HS-27A (cell line): ENCODE measurements around the gene MKS1.
A peak's percentile ranks its signal among the peaks of the same experiment; 100 is the strongest.

ENCODE experiments used
- DNase-seq: peaks from one replicate; pipeline ENCODE4 v3.0.0-alpha.2; 2012; ENCODE audit warnings: low read depth, missing footprints

The MKS1 gene

GRCh38 chr17:58219007-58219788, at the start of gene MKS1:
Gene MKS1, minus strand, starts transcription at chr17:58219255. Its CDS starts 25 bp downstream, at chr17:58219230.
- DNase-seq = peak; percentile 71

GRCh38 chr17:58268326-58268725, 49.3 kb upstream of the MKS1 start:
- DNase-seq = no peak

GRCh38 chr17:58267347-58268324, 48.6 kb upstream of the MKS1 start:
- no peak for DNase-seq

- DNase-seq = no peak
Observed at GRCh38 chr17:58265902-58266875, 47.1 kb upstream of the MKS1 start.

GRCh38 chr17:58265271-58265670, 46.2 kb upstream of the MKS1 start:
- no peak for DNase-seq

DNA sequence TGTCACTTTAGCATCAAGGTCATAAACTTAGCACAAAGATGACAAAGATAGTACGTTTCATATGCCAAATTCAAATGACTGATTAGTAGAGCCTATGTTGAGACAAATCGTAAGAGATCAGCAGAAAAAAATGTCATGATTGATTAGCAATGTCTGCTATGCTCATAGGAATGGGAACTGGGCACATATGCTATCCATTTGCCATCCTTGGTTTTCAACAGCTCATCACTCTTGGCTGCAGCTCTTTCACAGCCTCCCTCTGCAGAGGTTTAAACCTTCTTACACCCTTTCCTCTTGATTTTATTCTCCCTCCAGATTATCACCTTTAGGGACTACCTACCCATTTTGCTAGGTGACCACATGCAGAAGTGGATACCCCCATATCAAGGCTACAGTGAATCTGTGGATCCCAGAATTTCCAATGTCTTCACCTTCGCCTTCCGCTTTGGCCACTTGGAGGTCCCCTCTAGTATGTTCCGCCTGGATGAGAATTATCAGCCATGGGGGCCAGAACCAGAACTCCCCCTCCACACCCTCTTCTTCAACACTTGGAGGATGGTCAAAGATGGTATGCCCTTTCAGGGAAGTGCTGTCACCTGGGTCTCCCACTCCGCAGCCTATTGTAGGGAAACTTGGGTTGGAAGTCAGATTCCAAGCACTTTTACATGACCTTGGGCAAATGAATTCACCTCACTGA, 45.5 kb upstream of the MKS1 start:
- DNase-seq = no peak

GRCh38 chr17:58263773-58264172, 44.7 kb upstream of the MKS1 start:
- DNase-seq = no peak

GRCh38 chr17:58262149-58262548, 43.1 kb upstream of the MKS1 start:
- no peak for DNase-seq

- DNase-seq = no peak
Observed at GRCh38 chr17:58254803-58255202, 35.7 kb upstream of the MKS1 start.

DNA sequence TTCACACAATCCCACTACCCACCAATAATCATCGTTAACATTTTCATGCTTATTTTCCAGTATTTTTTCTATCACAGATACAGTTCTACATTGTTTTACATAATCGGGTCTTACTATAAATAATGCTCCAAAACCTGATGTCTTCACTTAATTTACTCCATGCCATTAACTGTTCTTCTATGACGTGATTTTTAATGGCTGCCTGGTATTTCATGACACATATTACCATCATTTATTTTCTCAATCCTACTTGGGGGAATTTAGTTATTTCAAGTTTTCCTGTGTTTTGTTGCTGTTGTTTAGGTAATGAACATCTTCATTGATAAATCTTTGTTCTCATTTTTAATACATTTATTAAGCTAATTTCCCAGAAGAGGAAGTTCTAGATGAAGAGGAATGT, 34.0 kb upstream of the MKS1 start:
- no peak for DNase-seq

- no peak for DNase-seq
Observed at GRCh38 chr17:58252141-58252540, 33.1 kb upstream of the MKS1 start.

DNA sequence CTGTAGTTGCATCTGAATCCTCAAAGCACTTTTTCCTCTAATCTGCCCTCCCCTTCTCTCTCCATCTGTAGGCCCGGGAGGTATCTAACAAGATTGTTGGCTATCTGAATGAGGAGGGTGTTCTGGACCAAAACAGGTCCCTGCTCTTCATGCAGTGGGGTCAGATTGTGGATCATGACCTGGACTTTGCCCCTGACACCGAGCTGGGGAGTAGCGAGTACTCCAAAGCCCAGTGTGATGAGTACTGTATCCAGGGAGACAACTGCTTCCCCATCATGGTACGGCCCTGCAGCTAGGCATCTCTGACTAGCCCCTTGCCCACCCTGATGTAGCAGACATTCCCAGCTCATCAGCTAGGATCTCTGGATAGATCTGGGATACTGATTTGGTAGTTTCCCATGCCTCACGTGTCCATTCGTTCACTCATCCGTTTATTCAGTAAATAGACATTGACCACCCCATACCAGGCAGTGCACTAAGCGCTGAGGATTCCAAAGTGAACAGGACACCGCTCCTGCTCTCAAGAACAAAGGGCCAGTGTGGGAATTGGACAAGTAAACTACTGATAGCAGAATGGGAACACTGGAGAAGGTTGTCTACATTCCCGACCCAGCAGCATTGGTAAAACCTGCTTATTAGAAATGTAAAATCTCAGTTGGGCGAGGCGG, 31.4 kb upstream of the MKS1 start:
- no peak for DNase-seq

DNA sequence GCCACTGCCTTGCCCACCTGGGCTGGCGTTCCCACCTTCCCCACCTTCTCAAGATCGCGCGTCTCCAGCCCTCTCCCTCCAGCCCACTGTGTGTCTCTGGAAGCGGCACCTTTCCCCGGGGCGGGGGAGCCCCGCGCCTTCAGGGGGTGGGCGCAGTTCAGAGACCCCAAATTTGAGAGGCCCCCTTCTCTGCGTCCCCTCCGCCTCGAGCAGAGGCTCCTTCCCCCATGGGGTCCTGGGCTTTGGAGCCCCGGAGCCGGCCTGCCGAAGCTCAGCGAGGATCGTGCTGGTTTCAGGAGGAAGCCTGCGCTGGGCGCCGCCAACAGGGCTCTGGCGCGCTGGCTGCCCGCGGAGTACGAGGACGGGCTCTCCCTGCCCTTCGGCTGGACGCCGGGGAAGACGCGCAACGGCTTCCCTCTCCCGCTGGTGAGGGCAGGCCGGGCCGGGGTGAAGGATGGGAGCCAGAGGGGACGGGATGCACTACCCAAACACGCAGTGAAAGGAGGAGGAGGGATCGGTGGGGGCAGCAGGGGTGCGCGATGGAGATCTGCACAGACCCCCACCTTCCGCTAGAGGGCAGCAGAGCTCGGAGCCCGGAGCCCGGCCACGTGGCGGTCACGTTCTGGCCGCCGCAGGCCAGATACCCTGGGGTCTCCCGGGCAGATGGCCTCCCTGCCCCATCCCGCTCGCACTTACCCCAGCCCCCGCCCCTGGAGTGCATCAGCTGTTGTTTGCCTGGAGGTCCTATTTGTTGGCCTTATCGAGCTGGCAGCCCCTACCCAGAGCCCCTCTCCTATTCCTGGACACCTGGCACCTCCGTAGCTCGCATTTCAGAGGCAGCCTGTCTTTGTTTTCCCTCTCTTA, 30.4 kb upstream of the MKS1 start:
- DNase-seq = peak; percentile 24

GRCh38 chr17:58248955-58249269, 29.9 kb upstream of the MKS1 start:
- no peak for DNase-seq

- DNase-seq = no peak
Observed at GRCh38 chr17:58247511-58248363, 28.7 kb upstream of the MKS1 start.

- DNase-seq = no peak
Observed at GRCh38 chr17:58246781-58247180, 27.7 kb upstream of the MKS1 start.

DNA sequence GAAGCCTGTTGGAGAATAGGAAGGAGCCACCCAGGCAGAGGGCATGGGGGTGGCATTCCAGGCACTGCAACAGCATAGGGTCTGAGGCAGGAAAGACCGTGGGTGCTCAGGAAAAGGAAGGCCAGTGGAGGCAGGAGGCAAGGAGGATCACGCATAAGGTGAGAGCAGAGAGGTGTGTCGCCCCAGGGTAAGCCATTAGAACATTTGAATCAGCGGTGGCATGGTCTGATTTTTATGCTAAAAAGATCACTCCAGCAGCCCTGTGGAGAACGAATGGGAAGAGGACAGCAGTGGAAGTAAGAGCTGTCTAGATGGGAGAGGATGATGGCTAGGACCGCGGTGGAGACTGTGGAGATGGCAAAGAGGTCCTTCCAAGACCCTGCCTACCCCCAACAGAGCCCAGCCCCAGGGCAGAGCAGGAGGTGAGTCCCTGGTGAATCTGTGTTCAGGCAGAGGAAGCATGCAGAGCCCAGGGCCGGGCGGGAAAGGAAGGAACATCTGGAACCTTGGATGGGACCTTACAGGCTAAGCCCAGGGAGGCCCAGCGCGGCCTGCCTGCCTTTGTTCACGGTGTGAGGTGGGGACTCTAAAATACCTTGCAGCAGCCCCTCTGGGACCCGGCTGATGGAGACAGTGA, 27.2 kb upstream of the MKS1 start:
- no peak for DNase-seq

DNA sequence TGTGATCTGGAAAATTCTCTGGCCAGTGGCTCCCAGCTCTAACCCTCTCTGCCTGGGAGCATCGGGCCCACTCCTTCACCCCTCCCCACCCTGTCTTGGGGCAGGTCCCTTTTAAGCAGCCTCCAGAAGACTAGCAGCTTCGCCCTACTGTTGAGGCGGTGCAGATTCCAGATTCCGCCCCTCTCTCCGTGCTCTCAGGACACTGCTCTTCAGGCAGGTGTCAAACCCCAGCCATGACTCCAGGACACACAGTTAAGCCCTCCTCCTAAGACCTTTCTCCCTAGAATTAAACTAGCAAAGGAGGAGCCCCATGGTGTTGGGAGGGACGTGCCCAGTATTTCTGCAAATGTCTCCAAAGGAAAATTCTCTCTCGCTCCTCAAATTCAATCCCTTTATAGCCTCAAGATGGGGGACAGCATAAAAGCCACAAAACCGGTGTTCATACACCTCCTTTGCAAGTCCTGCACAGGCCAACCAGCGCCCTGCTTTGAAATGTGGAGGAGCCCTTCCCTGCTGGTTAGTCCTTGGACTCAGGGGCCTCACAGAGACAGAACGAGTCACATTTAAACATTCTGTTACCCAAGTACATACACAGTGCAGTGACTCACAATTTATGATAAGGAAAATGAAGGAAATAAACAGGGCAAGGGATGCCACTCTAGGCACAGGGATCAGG, 26.5 kb upstream of the MKS1 start:
- DNase-seq = no peak
